GM18907 (cell line): ENCODE results near the gene PAM.
A peak's percentile ranks its signal among the peaks of the same experiment; 100 is the strongest.
"Not testable (repeated sequence)": the region's sequence is repeated elsewhere in the genome, so short reads cannot be mapped to it uniquely, and the experiment has no call there.

Experiments used
- ATAC-seq: cut with Tn5 transposase; IDR thresholded peaks from one replicate; pipeline ENCODE4 v1.9.1; 2021; ENCODE audit warnings: mild to moderate bottlenecking, moderate library complexity; ENCODE audit not compliant: unreplicated experiment

The PAM gene

GRCh38 chr5:102975457-102976182 is 220.5 kb downstream of the PAM start:
- no peak for ATAC-seq

DNA sequence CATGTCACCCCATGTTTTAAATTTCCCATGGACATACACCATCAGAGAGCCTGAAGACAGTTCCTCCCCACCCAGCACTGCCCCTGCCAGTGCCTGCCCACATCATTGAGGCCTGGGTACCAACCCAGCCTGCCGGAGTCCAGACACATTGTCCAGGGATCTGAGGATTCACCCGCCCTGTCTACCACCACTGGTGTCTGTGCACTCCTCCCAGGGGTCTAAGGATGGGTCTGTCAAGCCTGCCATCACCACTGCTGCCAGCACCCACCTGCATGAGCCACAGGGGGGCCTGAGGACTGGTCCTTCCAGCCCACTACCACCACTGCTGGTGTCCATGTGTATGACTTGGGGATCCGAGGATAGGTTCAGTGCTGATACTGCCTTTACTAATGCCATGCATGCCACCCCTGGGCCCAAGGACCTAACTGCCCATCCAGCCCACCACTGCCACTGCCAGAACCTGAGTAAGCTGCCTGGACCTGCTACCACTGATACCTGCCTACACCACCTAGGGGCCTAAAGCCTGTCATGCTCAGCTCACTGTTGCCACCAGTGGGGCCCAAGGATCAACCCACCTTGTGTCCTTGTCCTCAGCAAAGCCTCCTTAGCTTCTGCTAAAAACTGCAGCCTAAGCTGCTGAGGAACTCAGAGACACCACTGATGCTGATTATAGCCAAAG is 227.0 kb downstream of the PAM start:
- no peak for ATAC-seq

DNA sequence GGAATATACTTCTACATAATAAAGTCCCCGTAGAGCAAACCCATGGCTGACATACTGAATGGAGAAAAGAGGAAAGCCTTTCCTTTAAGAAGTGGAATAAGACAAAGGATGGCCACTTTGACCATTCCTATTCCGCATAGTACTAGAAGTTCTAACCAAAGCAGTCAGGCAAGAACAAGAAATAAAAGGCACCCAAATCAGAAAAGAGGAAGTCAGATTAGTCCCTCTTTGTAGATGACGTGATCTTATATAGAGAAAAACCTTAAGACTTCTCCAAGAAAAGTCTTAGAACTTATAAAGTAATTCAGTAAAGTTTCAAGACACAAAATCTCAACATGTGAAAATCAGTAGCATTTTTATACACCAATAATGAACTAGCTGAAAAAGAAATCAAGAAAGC is 231.0 kb downstream of the PAM start:
- no peak for ATAC-seq

GRCh38 chr5:102988459-102988858 is 233.4 kb downstream of the PAM start:
- no peak for ATAC-seq

DNA sequence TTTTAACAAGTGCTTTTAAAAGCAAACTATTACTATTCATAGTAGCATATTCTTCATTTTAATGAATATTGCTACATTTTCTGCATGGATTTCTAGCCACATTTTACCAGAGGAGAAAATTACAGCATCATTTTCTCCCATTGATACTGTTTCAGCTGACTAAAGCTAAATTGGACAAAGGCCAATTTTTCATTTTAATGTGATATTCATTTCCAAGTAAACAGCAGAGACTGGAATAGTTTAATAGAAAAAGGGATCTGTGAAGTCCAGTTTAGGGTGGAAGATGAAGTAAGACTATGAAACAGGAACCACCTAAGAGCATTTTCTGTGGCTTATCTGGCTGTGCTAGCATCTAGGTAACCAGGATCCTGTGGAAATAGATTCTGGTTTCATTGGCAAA is 236.7 kb downstream of the PAM start:
- no peak for ATAC-seq

DNA sequence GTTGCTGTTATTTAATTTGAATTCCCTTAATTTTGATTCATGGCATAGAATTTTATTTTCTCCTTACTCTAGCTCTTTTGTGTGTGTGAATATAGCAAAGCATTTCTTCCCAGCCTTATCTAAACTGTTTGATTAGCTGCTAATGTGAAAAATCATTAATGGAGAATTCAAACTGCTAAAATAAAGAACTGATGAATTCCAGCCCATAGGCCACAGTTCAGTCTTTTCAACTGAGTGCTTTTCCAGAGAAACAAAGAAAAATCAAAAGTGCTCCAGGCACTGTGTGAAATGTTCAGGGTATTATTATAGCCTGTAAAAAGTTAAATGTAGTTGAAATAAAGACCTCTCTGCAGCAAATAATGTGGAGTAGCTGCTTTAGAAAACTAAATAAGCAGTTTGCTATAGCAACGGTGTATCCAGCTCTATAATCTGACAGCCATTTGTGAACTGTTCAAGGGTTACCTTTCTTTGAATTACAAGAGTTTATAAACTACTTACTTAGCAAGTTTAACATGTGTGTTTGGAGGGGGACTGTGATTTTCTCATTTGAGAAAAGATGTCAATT is 241.0 kb downstream of the PAM start:
- no peak for ATAC-seq

DNA sequence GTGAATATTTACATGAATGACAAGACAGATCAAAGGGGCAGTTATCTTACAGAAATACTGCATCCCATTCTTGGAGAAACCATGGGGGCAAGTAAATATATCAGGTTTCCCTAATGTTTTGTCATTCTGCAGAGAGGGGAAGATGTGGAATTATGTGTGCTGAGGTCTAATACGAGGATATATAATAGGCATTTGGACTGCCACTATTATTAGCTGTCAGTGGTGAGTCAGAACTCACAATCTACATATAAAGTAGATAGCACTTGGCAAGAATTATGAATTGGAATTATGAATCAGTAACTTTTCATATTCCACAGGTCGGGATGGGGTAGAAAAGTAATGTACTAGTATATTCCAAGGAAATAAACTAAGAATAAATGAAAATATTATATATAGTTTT is 243.1 kb downstream of the PAM start:
- no peak for ATAC-seq

DNA sequence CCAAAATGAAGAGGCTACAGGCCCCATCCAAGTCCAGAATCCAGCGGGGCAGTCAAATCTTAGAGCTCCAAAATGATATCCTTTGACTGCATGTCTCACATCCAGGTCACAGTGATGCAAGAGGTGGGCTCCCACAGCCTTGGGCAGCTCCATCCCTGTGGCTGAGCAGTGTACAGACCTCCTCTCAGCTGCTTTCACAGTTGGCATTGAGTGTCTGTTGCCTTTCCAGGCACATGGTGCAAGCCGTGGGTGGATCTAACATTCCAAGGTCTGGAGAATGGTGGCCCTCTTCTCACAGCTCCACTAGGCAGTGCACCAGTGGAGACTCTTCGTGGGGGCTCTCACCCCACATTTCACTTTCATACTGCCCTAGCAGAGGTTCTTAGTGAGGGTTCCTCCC is 244.1 kb downstream of the PAM start:
- no peak for ATAC-seq

DNA sequence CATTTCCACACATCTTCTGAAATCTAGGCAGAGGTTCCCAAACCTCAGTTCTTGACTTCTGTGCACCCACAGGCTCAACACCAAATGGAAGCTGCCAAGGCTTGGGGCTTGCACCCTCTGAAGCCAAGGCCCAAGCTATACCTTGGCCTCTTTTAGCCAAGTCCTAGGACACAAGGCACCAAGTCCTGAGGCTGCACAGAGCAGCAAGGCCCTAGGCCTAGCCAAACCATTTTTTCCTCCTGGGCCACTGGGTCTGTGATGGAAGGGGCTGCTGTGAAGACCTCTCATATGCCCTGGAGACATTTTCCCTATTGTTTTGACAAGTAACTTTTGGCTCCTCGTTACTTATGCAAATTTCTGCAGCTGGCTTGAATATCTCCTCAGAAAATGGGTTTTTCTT is 244.5 kb downstream of the PAM start:
- not testable (repeated sequence) for ATAC-seq

DNA sequence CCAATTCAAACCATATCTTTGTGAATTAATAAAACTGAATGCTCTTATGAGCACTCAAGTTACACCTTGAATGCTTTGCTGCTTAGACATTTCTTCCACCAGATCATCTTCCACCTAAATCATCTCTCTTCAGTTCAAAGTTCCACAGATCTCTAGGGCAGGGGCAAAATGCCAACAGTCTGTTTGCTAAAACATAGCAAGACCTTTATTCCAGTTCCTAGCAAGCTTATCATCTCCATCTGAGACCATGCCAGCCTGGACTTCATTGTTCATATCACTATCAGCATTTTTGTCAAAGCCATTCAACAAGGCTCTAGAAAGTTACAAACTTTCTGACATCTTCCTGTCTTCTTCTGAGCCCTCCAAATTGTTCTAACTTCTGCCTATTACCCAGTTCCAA is 245.0 kb downstream of the PAM start:
- ATAC-seq = no peak

- ATAC-seq = no peak
Measured at GRCh38 chr5:103003872-103004271, 248.8 kb downstream of the PAM start.

DNA sequence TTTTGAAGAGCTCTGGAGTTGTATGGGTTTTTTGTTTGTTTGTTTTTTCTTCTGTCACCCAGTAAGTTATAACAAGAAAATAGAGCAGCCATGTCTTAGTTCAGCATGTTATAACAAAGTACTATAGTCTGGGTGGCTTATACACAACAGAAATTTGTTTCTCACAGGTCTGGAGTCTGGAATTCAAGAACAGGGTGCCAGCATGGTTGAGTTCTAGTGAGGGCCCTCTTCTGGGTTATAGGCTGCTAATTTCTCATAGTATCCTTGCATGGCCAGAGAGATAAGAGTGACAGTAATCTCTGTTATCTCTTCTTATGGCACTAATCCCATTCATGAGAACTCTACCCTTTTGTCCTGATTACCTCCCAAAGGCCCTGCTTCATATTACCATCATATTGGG is 250.2 kb downstream of the PAM start:
- ATAC-seq = no peak

- no peak for ATAC-seq
Measured at GRCh38 chr5:103006921-103007320, 251.8 kb downstream of the PAM start.

DNA sequence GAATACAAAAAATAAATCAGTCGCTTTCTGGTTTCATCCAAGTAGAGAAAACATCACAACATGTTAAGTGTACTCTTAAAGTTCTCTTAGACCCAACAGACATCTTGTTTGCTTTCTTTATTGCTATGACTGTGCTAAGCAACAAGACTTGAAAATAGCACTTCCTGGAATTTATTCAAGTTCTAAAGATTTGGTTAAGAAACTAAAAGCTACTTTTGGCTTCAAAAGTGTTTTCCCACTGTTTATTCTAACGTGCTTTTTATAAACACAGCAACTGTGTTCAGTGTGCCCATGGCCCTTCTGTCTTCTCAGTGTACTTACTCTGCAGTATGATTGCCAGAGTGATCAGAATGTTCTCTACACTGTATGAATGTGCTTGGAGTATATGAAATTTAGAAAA is 255.1 kb downstream of the PAM start:
- no peak for ATAC-seq

DNA sequence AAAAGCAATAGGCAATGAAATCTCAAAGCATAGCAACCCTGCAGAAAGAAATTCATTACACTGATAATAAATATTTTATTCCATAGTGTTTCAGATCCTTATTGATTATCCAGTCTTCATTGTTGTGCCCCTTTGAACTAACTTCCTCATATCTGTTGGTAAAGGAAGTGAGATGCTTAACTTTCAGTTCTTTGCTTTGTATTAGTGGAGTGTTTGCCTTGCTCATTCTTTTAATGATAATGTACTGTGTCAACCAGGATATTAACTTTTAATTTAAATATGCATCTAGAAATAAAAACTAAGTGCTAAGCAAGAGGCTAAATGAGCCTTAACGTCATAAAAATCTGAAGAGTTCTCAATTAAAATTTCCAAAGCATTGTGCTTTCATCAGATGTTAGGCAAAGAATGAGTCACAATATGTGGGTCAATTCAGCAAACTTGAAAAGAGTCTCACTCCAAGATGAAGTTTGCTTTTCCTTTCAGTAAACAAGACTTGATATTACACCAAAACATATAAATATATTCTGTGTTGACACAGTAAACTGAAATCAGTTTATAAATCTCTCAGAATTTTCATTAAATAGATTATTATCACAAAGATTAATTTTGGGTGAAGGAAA is 258.9 kb downstream of the PAM start:
- no peak for ATAC-seq

DNA sequence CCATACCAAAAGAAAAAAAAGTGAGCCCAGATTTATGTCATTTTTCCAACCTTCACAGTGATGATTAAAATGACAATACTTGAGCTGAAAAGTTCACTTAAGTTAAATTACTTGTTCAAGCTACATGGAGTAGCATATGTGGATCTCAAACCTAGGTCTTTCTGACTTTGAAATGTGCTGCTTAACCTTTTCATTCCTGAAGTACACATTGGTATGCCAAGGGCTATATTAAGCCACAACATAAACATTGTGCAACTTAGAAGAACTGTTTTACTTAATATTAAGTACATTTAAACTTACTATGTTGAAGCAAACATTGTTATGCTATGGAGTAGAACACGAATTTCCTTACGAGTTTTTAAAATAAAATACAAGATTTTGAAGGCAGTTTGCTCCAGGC is 259.9 kb downstream of the PAM start:
- no peak for ATAC-seq

GRCh38 chr5:103016167-103016566 is 261.1 kb downstream of the PAM start:
- ATAC-seq = no peak

DNA sequence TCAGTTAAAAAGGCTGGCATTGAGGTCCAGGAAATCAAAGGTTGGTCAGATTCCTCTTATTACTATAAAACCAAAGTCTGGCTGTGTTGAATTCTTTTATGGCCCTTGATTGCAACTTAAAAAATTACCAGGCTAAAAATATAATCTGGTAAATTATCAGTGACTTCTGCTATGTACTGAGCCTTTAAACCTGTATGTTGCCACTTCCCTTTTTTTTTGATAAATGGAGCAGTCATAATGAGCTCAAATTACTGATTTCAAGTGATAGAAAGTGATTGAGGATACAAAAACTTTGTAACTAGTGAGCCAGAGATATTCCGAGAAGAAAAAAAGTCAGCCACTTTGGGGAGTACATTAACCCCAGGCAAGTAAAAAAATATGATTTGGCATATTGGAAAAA is 264.7 kb downstream of the PAM start:
- no peak for ATAC-seq

GRCh38 chr5:103021314-103021713 is 266.2 kb downstream of the PAM start:
- ATAC-seq = peak; percentile 99

DNA sequence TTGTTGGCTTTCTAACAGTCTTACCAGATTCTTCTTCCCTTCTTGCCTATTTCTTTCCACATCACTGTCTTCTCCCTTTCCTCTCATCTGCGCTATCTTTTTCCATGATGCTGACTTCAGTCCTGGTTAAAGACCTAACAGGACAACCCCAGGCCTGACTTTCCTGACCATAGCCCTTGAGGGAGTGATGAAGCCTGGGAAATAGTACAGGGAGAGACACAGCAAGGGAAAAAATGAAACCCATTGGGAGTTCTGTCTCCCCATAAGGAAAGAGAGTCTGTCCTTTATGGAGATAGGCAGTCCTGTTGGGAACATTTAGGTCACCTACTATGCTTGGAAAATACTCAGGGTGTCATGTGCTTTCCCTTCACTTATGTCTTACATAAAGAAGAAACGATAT is 272.2 kb downstream of the PAM start:
- no peak for ATAC-seq

GRCh38 chr5:103031607-103032006 is 276.5 kb downstream of the PAM start:
- peak; percentile 43 for ATAC-seq

GRCh38 chr5:103033696-103034095 is 278.6 kb downstream of the PAM start:
- no peak for ATAC-seq
